HEK293T (cell line): ENCODE data around the gene STK33.

Experiments used
- CTCF ChIA-PET: fragments of 350-600 bp; formaldehyde crosslinking; extraction: SDS; loops from one replicate; lab custom pipeline; 2021; ENCODE audit warnings: antibody characterized with exemption, inconsistent platforms; lab: Yijun Ruan, JAX
- POLR2A ChIA-PET: fragments of 350-600 bp; formaldehyde crosslinking; extraction: SDS; loops from one replicate; lab custom pipeline; 2020; ENCODE audit warnings: antibody characterized with exemption, inconsistent platforms; lab: Yijun Ruan, JAX
- DNase-seq: peaks from one replicate; pipeline ENCODE4 v3.0.0; 2012; ENCODE audit warnings: mixed read lengths; ENCODE audit errors: extremely low spot score
- ARNT ChIP-seq: fragments of 450-650 bp; IDR thresholded peaks from 2 replicates; pipeline ENCODE4 v1.6.1; 2017; ENCODE audit warnings: mild to moderate bottlenecking
- BHLHE40 ChIP-seq: fragments of 450-650 bp; IDR thresholded peaks from 2 replicates; pipeline ENCODE4 v1.6.1; 2016; ENCODE audit warnings: mild to moderate bottlenecking, moderate library complexity, borderline replicate concordance
- CTBP1 ChIP-seq: fragments of 450-650 bp; IDR thresholded peaks from 2 replicates; pipeline ENCODE4 v1.6.1; 2016; ENCODE audit warnings: borderline replicate concordance
- ELF4 ChIP-seq: fragments of 450-650 bp; IDR thresholded peaks from 2 replicates; pipeline ENCODE4 v1.6.1; 2017; ENCODE audit warnings: antibody characterized with exemption
- FOXA1 ChIP-seq: fragments of 450-650 bp; IDR thresholded peaks from 2 replicates; pipeline ENCODE4 v1.6.1; 2016; ENCODE audit warnings: mild to moderate bottlenecking
- FOXK2 ChIP-seq: fragments of 450-650 bp; IDR thresholded peaks from 2 replicates; pipeline ENCODE4 v1.6.1; 2016; ENCODE audit warnings: mild to moderate bottlenecking
- FOXM1 ChIP-seq: fragments of 450-650 bp; IDR thresholded peaks from 2 replicates; pipeline ENCODE4 v1.6.1; 2017; ENCODE audit warnings: mild to moderate bottlenecking, borderline replicate concordance
- HDGF ChIP-seq: fragments of 450-650 bp; IDR thresholded peaks from 2 replicates; pipeline ENCODE4 v1.6.1; 2017; ENCODE audit warnings: antibody characterized with exemption, borderline replicate concordance
- L3MBTL2 ChIP-seq: fragments of 450-650 bp; conservative IDR thresholded peaks from 2 replicates; pipeline ENCODE4 v1.6.1; 2016; ENCODE audit warnings: mild to moderate bottlenecking
- LEF1 ChIP-seq: fragments of 450-650 bp; IDR thresholded peaks from 2 replicates; pipeline ENCODE4 v1.6.1; 2017; ENCODE audit warnings: mild to moderate bottlenecking, borderline replicate concordance
- NFRKB ChIP-seq: fragments of 450-650 bp; IDR thresholded peaks from 2 replicates; pipeline ENCODE4 v1.6.1; 2016; ENCODE audit warnings: mild to moderate bottlenecking, moderate library complexity
- SP1 ChIP-seq: fragments of 450-650 bp; IDR thresholded peaks from 2 replicates; pipeline ENCODE4 v1.6.1; 2017
- SUZ12 ChIP-seq: fragments of 450-650 bp; IDR thresholded peaks from 2 replicates; pipeline ENCODE4 v1.6.1; 2016; ENCODE audit warnings: mild to moderate bottlenecking
- TARDBP ChIP-seq: fragments of 450-650 bp; IDR thresholded peaks from 2 replicates; pipeline ENCODE4 v1.6.1; 2016
- ZNF384 ChIP-seq: fragments of 450-650 bp; IDR thresholded peaks from 2 replicates; pipeline ENCODE4 v1.6.1; 2016
- TF ChIP-seq, protein P1 (sequence below): fragments of 450-650 bp; IDR thresholded peaks from 2 replicates; pipeline ENCODE4 v1.6.1; 2016

The STK33 gene

DNA sequence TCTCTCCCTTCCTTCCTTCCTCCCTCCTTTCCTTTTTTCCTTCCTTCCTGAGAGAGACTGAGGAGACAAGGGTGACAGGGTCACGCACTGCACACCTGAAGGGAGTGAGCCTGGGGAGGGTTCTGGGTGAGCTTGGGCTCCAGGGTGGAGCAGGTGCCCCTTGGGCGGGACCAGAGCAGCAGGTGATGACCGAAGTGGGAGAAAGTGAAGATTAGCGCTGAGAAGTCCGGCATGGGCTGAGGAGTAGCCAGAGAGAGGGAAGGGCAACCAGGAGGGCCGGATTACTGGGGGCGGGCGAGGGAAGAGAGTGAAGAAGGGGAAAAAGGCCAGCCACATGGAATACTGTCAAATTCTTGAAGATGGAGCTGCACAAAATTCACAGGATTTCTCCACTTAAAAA lies 231.1 kb downstream of the STK33 start:
- CTCF ChIA-PET, result no interaction called here
- POLR2A ChIA-PET, result no interaction called here
- DNase-seq, result no peak
- TF ChIP-seq ARNT (no peak), FOXK2 (no peak), FOXA1 (no peak), SP1 (no peak), CTBP1 (no peak), TARDBP (no peak), BHLHE40 (no peak), LEF1 (no peak), SUZ12 (no peak), HDGF (no peak), NFRKB (no peak), FOXM1 (no peak), ZNF384 (no peak), ELF4 (no peak), L3MBTL2 (no peak)
- TF ChIP-seq, protein P1, sequence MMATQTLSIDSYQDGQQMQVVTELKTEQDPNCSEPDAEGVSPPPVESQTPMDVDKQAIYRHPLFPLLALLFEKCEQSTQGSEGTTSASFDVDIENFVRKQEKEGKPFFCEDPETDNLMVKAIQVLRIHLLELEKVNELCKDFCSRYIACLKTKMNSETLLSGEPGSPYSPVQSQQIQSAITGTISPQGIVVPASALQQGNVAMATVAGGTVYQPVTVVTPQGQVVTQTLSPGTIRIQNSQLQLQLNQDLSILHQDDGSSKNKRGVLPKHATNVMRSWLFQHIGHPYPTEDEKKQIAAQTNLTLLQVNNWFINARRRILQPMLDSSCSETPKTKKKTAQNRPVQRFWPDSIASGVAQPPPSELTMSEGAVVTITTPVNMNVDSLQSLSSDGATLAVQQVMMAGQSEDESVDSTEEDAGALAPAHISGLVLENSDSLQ, result no peak

DNA sequence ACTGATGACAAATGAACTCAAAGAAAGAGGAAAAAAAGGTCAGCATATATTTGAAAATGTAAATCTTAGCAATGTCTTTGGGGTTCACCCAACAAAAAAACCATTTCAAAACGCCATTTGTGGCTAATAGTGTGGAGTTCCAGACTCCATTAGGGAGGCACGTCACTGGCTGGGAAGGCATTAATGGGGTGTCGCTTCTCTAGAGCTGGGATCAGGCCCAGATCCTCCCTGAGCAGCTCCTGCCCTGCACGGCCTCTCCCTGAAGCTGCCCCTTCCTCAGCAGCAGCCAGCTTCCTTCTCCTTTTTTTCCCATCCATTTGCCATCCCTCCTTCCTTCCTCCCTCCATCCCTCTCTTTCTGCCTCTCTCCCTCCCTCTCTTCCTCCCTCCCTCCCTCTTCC lies 231.5 kb downstream of the STK33 start:
- CTCF ChIA-PET, result no interaction called here
- TF ChIP-seq CTBP1, result no peak
- no peak for TF ChIP-seq SUZ12
- no peak for TF ChIP-seq BHLHE40
- POLR2A ChIA-PET, result no interaction called here

DNA sequence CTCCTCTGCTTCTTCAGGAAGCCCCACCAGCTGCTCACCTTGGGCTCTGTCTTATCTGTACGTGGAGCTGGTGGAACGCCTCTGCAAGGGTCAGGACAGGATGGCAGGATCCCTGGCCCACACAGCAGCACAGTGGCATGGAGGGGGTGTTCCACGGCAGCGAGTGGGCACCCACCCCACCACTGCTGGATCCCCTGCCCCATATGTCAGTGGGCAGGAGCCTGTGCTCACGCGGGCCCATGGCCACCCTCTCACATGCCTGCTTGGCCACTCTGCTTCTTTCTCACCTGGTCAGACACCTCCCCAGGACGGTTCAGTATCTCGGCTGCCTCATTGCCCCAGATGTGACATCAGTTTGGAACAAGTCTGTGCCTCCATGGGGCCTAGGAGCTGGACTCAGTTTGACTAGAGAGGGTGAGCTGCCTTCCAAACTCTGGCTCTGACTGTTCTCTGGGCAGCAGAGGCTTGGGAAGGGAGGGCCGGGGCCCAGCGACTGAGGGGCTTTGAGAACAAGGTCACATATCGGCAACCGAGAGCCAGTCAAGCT lies 232.3 kb downstream of the STK33 start:
- TF ChIP-seq, protein P1, result no peak
- TF ChIP-seq L3MBTL2 (no peak), ZNF384 (no peak), NFRKB (no peak), FOXK2 (no peak), FOXA1 (no peak), TARDBP (no peak), LEF1 (no peak), ELF4 (no peak), CTBP1 (no peak), BHLHE40 (no peak), SP1 (no peak), HDGF (no peak), SUZ12 (no peak), FOXM1 (no peak), ARNT (no peak)
- CTCF ChIA-PET, result no interaction called here
- DNase-seq, result no peak

More for the DNA sequence above, 231.5 kb downstream of the STK33 start:
- no peak for DNase-seq

DNA sequence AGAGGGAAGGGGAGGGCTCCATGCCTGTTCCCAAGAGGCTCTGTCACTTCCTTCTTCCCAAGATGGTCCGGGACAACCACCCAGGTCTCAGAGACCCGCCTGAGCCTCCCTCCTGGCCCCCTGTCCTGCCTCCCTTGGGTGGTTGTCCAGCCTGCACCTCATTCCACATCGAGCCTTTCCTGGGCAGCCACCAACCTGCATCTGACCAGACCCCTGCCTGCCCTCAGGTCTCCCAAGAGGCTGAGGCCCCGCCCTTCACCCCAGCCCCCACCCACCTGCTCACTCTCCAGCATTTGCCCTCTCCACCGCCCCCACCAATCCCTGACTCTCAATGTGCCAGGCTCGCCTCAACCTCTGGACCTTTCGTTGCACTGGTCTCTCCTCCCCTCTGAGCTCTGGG lies 232.8 kb downstream of the STK33 start:
- CTCF ChIA-PET, result no interaction called here
- no peak for DNase-seq
- POLR2A ChIA-PET, result no interaction called here
- TF ChIP-seq, protein P1, result no peak
- TF ChIP-seq FOXK2, result no peak

More for the DNA sequence above, 232.3 kb downstream of the STK33 start:
- POLR2A ChIA-PET, result no interaction called here

DNA sequence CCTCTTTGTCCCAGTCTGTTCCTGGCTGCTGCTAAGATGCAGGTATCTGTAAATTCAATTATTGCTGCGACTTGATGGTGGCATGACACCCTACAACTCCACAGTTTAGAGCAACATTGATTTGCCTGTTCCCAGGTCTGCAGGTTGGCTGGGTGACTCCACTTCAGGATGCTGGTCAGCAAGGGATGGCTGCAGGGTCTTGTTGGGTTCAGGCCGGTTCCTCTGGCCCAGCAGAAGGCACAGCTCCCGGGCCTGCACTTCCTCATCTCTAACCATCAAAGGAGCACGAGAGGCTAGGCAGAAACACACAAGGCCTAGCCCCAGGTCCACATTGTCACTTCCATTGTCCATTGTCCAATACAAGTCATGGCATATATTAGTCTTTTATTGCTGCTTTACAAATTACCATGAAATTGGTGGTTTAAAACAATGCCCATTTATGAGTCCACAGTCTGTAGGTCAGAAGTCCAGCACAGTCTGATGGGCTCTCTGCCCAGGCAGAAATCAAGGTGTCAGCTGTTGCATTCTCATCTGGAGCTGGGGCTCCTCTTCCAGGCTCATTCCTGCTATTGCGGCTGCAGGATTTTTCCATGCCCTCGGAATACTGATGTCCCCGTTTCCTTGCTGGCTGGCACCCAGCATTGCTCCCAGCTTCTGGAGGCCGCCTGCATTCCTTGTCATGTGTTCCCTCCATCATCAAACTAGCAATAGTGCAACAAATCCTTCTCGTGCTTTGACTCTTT lies 233.8 kb downstream of the STK33 start:
- ChIA-PET POLR2A (no interaction called here), CTCF (no interaction called here)
- no peak for DNase-seq
- TF ChIP-seq NFRKB (no peak), SUZ12 (no peak), SP1 (no peak), TARDBP (no peak), FOXK2 (no peak), BHLHE40 (no peak), ZNF384 (no peak), ARNT (no peak), ELF4 (no peak), FOXA1 (no peak), L3MBTL2 (no peak), FOXM1 (no peak)
- TF ChIP-seq, protein P1, result no peak

DNA sequence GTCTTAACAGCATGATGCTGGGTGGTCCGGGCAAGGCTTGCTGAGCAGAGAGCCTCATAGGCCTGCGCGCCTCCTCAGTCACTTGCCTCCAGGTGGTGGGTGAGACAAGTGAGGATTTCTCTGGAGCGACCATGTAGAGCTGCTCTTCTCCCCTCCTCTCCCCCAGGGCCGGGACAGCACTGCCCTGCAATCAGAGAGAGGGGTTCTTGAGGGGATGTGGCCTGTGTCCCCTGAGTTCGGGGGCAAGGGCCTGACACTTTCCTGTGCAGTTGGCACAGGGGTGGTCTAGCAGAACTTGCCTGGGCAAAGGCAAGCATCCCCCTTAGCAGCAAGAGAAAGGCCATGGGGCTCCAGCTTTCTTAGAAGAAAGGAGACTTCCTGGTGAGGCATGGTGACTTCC lies 234.5 kb downstream of the STK33 start:
- CTCF ChIA-PET, result no interaction called here
- POLR2A ChIA-PET, result no interaction called here
- DNase-seq, result no peak
- TF ChIP-seq FOXM1, result no peak
- TF ChIP-seq FOXA1, result no peak
- no peak for TF ChIP-seq L3MBTL2
- TF ChIP-seq ELF4, result no peak
